Suppressor macrophage treated with lipopolysaccharide for 4 hours (primary cell): ENCODE results near the gene FLT3.

Experiments used
- DNase-seq: peaks from one replicate; pipeline ENCODE4 v3.0.0-alpha.2; 2020

The FLT3 gene

DNA sequence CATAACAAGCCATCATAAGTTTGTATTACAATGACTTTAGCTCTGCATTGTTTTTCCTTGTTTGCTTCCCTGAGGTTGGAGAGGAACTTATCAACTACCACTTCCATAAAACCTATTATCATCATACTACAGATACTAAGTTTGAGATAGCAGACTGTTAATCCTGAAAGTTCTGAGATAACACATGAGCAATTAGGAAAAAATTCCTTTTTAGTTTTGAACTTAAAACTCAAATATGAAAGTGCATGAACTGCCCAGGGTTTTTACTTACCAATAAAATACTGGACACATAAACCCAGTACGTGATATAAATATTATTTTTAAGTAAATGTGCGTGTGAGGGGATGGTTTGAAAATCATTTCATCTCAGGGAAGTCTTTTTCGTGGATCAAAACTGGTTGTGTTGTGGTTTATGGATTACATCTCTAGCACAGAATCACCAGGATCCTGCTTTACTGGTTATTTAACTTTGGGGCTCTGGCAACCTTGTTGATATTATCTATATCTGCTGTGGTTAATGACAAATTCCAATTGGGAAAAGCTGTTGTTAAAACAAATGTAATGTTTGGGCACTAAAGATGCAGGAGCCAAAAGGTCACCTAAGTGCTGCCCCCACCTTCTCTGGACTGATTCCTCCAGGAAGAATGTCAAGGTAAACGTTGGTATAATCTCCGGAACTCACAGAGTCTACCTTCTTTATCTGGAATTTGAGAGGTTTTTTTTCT is 143.6 kb downstream of the FLT3 start:
- DNase-seq, result no peak

DNA sequence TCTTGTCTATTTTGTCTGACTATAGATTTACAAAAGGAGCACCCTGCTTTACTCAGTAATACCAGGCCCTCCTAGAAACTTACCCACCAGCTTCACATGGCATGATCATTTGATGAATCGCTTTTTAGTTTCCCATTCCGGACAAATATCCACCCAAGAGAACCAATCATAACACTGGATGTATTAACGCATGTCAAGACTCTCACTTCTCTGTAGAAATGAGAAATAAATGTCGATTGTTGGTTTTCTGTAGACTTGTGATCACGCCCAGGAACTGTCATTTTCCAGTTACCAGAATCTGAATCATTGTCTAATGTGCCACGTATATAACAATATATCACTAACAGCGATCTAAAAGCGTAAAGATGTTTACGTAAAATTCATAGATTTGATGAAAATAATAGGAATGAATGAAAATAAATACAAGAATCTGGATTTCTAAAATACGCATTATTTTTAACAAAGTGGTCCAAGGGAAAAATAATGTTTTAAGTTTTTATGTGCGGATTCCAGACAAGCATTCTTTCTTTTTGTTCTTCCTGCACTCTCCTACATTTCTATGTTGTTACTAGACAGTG is 145.3 kb downstream of the FLT3 start:
- peak; percentile 37 for DNase-seq

DNA sequence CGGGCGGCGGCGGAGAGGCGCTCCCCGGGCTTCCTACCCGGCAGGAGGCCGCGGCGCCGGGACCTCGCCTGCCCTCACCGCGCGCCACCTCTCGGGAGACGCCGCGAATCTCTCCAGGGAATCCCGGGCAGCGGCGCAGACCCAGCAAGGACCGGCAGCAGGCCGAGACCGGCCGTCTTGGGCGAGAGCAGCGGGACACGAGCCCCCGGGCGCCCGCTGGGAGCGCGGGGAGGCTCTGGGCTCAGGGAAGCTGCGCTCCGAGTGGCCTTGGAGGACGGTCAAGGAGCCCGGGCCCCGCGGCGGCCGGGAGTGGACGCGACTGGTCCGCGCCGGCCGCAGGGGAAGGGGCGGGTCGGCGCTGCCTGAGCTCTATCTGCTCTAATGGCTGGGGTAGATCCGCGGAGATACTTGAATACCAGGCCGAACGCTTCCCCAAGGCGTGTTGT is 145.9 kb downstream of the FLT3 start:
- DNase-seq, result peak; percentile 23

- DNase-seq, result peak; percentile 87
Observed at GRCh38 chr13:27953676-27954405, 146.5 kb downstream of the FLT3 start.
